HG02870 (cell line): ENCODE data around the gene DLD.
"Not testable (repeated sequence)": the region's sequence is repeated elsewhere in the genome, so short reads cannot be mapped to it uniquely, and the experiment has no call there.

ENCODE experiments used
- ATAC-seq: cut with Tn5 transposase; IDR thresholded peaks from one replicate; pipeline ENCODE4 v1.9.1; 2021; ENCODE audit warnings: mild to moderate bottlenecking, moderate library complexity; ENCODE audit not compliant: unreplicated experiment

The DLD gene

GRCh38 chr7:107874111-107874510 is 16.9 kb upstream of the DLD start:
- no peak for ATAC-seq

- ATAC-seq: no peak
Measured at GRCh38 chr7:107874605-107875446, 16.2 kb upstream of the DLD start.

- ATAC-seq: no peak
Measured at GRCh38 chr7:107876916-107877315, 14.1 kb upstream of the DLD start.

DNA sequence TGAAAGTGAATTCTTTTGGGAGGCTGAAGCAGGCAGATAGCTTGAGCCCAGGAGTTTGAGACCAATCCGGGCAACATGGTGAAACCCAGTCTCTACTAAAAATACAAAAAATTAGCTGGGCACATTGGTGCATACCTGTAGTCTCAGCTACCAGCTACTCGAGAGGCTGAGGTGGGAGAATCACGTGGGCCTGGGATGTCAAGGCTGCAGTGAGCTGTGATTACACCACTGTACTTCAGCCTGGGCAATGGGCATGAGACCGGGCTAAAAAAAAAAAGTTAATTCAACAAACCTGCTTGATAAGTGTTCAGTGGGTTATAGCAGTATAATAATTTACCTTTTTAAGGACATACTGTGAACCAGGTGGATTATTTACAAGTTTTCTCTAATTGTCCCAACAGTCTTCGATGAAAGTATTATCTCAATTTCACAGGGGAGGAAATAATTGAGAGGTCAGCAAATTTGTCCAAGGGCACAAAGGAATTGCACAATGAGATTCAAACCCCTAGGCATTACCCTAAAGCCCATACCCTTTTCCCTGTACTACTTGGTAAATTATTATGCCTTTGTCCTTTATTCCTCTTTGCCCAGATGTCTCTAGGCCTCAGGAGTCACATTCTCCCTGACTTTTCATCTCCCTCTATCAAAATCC is 13.1 kb upstream of the DLD start:
- no peak for ATAC-seq

GRCh38 chr7:107878636-107879035 is 12.3 kb upstream of the DLD start:
- ATAC-seq: no peak

DNA sequence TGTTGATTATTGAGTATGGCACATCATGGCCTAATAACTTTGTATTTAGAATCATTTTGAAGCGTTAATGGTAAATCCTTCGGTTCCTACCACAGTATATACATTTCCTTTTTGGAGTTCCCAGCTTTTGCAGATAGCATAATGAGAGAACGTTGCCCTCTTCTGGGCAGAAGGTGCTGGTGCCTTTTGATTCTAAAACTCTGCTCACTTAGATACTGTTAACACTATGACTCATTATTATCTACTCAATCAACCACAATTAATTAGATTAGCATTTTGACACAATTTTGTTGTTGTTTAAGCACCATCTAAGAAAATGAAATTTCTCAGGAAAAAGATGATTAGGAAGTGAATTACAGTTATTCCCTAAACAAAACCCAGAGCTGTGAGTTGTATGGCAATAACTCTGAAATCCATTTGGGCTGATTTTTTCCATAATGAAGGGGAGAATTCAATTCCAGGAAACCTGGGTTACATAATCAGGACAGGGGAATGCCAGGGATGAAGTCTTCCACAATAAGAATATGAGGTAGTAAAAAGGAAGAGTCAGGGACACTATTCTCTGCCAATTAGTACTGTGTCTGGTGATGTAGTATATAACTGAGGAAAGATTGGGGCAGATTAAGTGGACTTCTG is 11.5 kb upstream of the DLD start:
- peak; percentile 66 for ATAC-seq

GRCh38 chr7:107882766-107883165 is 8.2 kb upstream of the DLD start:
- no peak for ATAC-seq

GRCh38 chr7:107884066-107884818 is 6.7 kb upstream of the DLD start:
- no peak for ATAC-seq

- ATAC-seq: not testable (repeated sequence)
Measured at GRCh38 chr7:107887827-107888226, 3.2 kb upstream of the DLD start.

- ATAC-seq: no peak
Measured at GRCh38 chr7:107889992-107890391, 991 bp upstream of the DLD start.

- peak; percentile 5 for ATAC-seq
Measured at GRCh38 chr7:107890493-107890961, 456 bp upstream of the DLD start.

GRCh38 chr7:107891636-107892366 is 818 bp downstream of the DLD start:
- ATAC-seq: no peak

- not testable (repeated sequence) for ATAC-seq
Measured at GRCh38 chr7:107892367-107892741, 1.4 kb downstream of the DLD start.

DNA sequence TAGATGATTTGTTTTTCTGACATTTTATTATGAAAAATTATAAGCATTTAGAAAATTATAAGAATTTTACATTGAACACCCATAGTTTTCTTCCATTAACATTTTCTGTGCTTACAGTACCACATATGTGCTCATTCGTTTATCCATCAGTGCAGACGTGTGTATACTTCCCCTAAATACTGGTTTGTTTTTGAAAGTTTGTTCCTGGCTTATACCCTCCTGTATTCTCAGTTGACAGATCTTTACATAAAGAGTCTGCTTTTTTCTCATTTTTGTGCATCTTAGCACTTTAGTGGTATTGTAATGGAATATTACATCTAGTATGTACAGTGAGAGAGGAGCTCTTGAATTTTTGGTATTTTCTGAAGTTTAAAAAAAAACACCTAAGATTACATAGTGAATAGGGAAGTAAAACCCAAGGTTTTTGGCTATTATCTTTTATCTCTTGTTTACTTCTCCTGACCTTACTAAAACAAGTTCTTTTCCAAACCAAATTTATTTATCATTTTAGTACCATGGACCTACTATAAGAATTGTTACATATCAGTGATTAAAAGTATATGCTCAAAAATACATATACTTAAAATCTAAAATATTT is 8.1 kb downstream of the DLD start:
- no peak for ATAC-seq

- no peak for ATAC-seq
Measured at GRCh38 chr7:107900496-107901015, 9.6 kb downstream of the DLD start.

DNA sequence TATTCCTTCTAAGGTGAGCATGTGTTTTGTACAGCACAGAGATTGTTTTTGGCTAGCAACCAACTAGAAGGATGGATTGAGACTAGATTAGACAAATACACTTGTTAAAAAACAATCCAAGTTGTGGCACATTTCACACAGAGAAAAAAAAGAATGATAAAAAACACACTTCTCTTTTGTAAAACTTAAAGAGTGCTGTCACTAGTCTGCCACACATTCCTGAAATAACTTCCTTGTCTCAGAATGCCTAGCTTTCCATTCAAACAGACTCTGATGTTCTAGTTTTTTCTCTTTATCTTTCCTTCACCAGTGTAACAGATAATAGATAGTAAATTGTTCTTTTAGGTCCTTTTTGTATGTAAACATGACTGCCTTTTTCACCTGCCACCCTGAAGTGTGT is 11.4 kb downstream of the DLD start:
- ATAC-seq: no peak

GRCh38 chr7:107907790-107908189 is 16.8 kb downstream of the DLD start:
- no peak for ATAC-seq

- ATAC-seq: peak; percentile 65
Measured at GRCh38 chr7:107909445-107909844, 18.5 kb downstream of the DLD start.

DNA sequence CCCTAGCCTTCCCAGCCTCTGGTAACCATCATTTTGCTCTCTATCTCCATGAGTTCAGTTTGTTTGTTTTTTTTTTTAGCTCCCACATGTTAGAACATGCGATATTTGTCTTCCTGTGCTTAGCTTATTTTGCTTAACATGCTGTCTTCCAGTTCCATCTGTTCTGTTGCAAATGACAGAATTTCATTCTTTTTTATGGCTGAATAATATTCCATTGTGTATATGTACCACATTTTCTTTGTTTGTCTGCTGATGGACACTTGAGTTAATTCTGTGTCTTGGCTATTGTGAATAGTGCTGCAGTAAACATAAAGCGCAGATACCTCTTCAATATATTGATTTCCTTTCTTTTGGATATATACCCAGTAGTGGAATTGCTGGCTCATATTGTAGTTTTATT is 21.0 kb downstream of the DLD start:
- ATAC-seq: no peak

- ATAC-seq: no peak
Measured at GRCh38 chr7:107913851-107914250, 22.9 kb downstream of the DLD start.
